ENCODE measurements around the gene KBTBD2.
A peak's percentile ranks its signal among the peaks of the same experiment; 100 is the strongest.
"Not testable (repeated sequence)": the region's sequence is repeated elsewhere in the genome, so short reads cannot be mapped to it uniquely, and the experiment has no call there.

The KBTBD2 gene

DNA sequence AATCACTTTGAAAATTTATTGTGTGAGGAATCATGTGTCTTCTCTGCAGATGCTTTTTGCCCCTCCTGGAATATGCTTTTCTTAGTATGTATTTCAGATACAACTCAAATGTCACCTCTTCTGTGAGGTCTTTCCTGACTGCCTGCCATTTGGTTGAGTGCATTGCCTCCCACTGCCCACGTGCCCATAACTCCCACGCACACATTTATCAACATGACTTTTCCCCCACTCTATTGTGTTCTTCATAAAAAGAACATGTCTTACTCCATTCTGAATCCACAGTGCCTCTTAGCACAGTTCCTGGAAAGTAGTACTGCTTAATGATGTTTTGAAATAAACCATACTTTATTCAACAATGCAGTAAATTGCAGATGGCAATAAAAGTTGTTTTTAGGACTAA lies 42.9 kb downstream of the KBTBD2 start:
- not testable (repeated sequence) for DNase-seq

DNA sequence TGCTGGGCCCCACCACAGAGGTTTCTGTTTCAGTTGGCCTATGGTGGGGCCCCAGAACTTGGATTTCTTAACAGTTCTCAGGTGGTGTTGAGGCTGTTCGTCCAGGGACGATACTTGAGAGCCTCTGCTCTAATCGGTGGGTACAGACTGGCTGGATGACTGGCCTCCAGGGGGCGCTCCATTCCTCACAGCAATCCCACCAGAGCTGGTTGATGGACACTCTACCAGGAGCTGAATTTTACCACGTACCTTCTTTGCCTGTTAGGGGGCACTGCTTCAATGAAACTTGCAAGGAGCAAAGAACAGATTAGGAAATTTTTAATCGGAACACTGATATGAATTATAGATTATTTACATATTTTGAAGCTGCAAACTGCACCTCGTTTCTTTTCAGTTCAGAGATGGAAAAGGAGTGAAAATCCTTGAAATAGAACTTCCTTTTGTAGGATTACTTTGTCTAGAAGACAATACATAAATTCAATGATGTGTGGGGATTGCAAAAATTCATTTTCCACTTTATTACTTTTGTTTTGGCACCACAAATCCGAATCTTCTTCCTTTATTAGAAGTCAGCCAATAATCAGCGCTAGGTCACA lies 44.8 kb downstream of the KBTBD2 start:
- DNase-seq = peak; percentile 22

DNA sequence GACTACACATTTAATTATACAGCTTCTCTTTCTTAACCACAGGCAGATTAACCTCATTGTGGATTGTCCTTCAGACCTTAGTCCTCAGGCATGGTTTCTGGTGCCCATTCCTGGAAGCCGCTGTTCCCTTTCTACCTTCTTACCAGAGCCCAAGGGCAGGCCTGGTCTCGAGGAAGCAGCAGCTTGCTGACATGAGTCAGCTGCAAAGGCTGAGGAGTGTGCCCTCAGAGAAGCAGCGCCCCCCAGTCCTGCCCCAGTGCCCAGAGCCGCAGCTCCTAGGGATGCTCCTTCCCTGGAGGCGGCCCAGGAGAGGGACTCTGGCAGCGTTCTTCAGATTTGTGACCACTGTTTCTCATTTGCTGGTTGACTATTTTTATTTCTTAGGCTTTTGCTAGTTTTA lies 46.8 kb downstream of the KBTBD2 start:
- not testable (repeated sequence) for DNase-seq

DNA sequence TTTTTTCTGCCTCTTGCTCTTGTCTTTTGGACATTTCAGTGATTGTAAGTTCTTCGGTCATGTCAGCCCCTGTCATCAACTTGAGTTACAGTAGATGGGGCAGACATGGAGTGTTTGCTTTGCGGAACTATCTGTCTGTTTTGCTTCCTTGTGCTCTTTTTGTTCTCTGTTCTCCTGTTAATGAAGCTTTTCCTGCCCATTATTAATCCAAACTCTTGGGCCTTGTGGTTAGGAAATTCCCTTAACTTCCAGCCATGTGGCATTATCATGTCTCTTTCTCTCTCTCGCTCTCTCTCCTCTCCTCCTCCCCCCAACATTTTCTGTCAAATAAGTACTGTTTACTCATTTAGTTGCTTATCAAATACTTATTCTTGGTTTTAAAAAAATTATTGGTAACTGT lies 47.8 kb downstream of the KBTBD2 start:
- DNase-seq = not testable (repeated sequence)

DNA sequence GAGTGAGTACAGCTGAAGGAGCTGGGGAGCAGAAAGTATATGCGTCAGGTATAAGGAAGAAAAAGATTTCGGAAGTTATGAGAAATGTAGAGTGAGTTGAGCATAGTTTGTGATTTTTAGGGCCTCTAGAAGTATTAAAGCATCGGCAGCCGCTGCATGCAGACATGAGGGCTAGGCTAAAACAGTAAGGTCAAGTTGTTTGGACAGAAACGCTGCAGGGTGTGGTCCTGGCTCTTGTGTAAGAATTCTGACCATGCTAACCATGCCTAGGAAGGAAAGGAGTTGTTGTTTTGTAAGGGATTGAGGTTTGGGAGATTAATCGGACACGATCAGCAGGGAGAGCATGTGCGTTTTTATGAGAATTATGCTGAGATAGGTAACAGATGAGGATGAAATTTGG lies 51.7 kb downstream of the KBTBD2 start:
- not testable (repeated sequence) for DNase-seq

DNA sequence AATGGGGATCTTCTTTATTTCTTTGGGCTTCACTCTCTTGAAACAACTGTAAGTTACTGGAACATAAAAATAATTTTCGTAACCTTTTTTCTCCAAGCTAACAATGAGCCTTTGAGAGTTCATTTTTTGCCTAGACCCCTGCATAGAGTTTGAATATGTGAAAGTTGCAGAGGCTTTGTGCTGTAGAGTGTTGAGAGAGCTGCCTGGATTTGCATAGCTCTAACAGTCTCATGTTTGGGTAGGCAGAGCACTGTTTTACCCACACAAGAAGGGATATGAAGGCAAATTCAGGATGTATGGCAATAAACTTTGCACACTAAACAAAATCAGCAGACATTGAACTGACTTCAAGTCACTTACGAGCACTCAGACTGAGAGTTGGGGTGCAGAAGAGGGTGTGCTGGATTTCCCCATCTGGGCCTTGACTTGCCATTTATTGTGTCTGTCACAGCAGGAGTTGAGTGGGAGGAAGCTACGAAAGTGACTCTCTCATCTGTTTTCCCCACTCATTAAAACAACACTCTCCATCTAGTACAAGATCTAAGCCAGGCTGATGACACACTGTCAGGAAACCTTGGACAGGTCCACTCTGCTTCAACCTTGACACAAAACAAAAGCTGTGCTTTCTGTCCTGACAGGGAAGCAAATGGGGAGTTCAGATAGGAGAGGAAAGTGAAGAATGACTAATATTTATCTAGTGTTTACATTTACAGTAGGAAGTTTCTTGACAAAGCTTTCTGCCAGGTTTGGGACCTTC lies 62.4 kb downstream of the KBTBD2 start:
- DNase-seq = not testable (repeated sequence)
